HG03135 (cell line): ENCODE measurements around the gene STT3B.
"Not testable (repeated sequence)": the region's sequence is repeated elsewhere in the genome, so short reads cannot be mapped to it uniquely, and the experiment has no call there.

Experiments
- ATAC-seq: cut with Tn5 transposase; IDR thresholded peaks from one replicate; pipeline ENCODE4 v1.9.1; 2021; ENCODE audit warnings: mild to moderate bottlenecking, moderate library complexity; ENCODE audit not compliant: unreplicated experiment

The STT3B gene

DNA sequence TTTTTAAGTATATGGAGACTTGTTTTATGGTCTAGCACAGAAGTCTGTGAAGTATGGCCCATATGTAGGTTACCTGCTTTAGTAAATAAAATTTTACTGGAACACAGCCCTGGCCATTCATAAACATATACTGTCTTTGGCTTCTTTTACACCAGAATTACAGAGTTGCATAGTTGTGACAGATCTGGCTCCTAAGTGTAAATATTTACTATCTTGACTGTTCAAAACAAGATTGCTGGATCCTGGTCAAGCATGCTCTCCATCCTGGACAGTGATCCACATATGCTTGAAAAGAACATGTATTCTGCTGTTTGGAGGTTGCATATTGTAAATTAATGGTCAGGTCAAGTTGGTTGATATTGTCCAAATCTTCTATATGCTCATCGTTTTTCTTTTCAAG, 57.9 kb downstream of the STT3B start:
- ATAC-seq: no peak

DNA sequence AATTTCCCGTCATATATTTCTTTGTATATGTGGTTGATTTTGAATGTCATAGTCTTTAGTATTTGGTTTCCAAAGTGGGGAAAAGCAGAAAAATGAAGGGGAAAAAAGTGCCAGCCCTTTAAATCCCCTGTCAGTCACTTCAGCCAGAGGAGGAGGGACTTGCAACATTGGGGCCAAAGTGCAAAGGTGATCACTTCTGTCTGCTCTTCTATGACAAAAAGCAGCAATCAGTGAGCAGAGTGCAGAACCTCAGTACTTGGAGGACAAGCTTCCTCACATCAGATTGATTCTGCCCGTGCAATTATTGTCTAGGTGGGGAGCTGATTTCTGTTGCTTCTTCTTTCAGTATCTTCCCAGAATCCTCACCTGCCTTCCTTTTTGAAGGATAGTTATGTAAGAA, 60.0 kb downstream of the STT3B start:
- no peak for ATAC-seq

DNA sequence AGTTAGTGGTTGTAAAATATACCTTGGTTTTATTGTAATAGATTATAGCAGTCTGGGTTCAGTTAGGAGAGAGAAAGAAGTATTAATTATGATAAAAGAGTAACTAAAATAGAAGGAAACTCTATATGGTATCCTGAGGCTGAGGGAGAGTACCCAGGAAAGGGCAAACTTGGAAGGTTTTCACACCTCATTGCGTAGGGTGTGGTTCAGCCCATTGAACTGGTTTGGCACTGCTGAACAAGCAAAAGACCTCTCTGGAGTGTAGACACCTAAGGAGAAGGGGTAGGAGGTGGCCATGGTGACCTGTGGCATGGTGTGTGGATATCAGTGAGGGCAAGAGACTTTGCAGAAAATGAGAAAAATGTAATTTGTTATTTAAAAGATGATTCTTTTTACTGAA, 63.5 kb downstream of the STT3B start:
- ATAC-seq: no peak

DNA sequence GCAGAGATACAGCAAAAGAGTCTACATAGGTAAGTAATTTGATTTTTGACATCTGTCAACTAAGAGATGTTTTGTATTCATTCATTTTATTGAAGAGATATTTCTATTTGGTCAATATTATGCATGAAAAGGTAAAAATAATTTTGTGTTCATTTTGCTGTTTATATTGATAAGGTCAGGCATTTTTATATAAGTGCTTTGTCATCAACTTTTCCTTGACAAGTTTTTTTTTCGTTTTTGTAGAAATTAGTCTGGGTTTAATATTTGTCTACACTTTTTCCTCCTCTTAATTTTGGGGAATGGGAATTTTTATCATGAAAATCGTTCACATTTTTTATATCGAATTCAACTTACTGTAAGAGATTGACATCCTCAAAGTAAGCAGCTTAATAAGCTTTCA, 67.7 kb downstream of the STT3B start:
- ATAC-seq: no peak

DNA sequence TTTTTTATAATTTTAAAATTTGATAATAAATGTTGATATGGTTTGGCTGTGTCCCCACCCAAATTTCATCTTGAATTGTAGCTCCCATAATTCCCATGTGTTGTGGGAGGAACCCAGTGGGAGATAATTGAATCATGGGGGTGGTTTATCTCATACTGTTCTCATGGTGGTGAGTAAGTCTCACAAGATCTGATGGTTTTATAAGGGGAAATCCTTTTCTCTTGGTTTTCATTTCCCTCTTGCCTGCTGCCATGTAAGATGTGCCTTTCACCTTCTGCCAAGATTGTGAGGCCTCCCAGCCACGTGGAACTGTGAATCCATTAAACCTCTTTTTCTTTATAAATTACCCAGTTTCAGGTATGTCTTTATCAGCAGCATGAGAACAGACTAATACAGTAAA, 72.6 kb downstream of the STT3B start:
- ATAC-seq: not testable (repeated sequence)

DNA sequence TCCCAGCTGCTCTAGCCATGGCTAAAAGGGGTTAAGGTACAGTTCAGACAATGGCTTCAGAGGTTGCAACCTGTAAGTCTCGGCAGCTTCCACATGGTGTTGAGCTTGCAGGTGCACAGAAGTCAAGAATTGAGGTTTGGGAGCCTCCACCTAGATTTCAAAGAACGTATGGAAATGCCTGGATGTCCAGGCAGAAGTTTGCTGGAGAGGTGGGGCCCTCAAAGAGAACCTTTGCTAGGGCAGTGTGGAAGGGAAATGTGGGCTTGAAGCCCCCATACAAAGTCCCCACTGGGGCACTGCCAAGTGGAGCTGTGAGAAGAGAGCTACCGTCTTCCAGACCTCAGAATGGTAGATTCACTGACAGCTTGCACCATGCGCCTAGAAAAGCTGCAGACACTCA, 73.7 kb downstream of the STT3B start:
- ATAC-seq: no peak

DNA sequence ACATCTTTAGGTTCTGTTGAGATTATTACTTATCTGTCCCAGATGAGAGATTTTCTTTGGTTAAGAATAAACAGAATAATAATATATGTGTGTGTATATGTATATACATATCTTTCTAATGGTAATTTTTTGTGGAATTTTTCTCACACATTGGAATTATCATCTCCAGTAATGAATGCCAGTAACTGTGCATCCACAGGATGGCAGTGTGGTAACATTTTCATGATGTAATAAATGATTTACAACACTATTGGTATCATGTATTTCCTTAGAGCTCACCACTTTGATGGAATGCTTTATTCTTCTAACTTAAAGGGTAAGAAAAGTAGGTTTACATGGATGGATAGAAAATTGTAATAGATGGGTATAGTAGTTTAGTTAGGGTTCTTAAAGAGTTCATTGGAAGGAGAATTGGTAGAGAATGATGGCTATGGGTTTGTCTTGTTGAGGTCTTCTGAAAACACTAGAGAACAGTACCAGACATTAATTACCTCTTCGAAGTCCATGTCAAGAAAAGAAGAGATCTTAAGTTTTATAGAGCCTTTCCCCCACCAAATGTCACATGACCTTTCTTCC, 78.1 kb downstream of the STT3B start:
- ATAC-seq: no peak

DNA sequence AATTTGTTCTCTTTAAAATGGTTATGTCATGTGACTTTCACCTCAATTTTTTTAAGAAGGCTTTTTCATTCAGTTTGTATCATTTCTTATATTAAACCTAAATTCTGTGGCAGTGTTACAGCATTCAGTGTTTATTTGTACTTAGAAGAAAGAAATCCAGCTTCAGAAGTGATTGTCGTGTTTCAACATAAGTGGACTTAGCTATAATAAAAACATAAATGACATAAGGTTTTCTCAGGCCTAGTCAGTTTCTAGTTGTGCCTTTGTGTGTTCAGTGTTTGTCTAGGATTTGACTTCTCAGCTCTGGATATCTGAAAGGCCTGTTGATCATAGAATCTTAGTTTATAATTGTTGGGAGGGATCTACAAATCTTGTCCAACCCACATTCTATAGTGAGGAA, 80.5 kb downstream of the STT3B start:
- no peak for ATAC-seq

DNA sequence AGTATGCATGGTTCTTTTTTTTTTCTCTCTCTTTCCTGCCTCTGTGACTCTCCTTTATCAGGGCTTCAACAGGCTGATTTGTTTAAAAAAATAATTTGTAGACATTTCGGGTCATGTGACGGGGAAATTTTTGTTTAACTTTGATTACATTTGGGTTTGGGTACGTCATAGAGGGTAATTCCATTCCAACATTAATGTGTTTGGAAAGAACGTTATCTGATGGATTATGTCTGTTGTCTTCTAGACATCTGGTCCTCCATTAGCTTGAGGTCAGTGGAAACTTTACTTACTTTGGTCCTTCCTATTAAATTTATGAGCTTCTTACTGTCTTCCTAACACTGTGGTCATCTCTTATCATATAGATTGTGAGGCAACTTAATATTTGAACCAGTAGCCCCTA, 80.9 kb downstream of the STT3B start:
- ATAC-seq: no peak

DNA sequence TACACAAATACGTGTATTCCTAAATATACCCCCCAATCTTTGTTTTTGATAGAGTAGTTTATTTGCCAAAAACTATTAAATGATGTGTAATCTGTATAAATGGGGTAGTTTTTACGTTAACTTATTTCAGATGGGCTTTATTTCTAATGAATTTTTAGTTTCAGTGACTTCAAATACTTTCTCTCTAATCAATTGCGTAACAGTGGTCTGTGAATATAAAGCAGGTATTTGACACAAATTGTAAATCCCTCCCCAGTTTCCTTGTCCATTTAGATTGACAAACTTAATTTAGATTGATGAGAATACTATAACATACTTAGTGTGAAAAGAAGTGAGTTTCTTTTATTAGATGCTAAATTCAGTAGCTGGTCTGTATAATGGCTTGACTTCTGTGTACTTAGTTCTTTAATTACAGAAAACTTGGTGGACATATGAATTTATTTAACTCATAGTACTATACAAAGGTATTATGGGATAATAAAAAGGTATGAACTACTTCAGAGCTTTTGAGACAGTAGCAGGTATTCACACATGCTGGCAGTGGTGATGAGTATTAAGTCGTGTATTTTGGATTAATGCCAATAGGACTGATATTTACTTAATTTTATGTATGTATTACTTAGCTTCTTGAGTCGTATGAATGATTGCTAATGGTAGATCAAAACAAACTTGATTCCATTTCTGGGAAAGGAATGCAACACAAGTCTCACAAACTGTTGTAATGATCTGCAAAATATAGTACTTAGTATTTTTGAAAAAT, 81.6 kb downstream of the STT3B start:
- no peak for ATAC-seq

DNA sequence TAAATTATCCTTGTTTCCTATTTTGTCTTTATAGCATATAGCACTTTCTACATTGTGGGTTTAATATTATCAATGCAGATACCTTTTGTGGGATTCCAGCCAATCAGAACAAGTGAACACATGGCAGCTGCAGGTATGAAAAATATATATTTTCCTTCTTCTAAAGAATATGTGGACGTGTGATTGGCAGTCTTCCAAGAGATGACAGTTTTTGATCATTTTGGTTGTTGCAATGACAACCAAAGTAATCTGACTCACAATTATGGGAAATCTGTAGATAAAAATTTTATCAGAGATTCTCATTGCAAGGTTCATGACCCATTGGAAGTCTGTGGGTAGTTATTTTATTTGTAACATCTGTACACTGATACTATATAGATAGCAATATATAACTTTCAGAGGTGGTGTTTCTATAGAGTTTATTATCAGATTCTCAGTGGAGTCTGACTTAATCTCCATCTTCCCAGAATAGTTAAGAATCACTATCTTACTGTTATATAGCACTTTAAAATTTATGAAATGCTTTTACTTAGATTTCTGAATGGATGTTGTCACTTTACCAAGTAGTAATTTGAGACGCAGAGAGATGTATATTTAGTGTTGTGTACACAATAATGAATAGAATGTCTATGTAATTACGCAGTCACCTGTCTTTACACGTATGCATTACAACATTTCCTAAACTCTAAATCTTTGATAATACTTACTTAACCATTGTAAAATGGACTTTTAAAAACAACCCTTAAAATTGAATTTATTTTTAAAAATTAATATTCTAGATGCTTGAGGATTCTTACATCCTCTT, 82.5 kb downstream of the STT3B start:
- no peak for ATAC-seq

DNA sequence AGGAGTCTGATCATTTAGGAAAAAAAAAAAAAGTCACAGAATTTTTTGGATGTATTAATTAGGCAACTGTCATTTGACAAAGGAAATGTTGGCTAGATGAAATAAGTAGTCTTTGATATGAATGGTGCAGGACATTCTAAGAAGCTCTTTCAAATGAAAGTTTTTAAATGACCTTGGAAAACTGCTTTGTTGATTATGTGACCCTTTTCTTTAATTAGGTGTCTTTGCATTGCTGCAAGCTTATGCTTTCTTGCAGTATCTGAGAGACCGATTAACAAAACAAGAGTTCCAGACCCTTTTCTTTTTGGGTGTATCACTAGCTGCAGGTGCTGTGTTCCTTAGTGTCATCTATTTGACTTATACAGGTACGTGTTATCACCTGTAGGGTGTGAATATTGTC, 84.0 kb downstream of the STT3B start:
- no peak for ATAC-seq

DNA sequence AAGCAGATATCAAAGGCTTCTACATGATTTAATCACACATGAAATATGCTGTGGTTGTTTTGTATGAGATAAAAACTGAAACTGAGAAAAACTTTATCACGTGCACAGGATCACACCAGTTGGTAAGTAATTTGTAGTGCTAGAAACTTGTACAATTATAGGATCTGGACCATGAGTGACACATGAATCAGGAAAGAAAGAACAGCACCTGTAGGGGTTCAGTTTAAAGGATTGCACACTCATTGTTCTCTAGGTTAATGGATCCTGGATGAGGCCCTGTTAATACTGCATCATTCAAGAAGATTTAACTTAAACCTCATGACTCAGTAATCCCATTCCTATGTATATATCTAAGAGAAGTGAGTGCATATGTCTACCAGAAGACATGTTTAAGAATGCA, 87.9 kb downstream of the STT3B start:
- ATAC-seq: no peak

DNA sequence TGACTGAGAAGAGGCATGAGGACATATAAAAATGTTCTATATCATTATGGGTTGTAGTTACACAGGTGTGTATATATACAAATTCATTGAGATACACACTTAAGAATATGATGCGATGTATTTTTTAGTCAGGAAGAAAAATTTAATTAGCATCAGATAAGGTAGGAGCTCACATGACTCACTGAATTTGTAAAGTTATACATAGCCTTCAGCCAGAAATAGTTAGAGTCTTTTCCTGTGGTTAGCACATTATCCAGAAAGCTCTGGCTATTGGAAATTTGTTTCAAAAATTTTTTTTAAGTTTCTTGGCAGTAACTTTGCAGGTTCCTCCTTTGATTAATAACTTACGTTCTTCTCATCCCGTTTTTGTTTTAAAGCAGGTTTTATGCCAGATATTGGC, 88.6 kb downstream of the STT3B start:
- no peak for ATAC-seq

DNA sequence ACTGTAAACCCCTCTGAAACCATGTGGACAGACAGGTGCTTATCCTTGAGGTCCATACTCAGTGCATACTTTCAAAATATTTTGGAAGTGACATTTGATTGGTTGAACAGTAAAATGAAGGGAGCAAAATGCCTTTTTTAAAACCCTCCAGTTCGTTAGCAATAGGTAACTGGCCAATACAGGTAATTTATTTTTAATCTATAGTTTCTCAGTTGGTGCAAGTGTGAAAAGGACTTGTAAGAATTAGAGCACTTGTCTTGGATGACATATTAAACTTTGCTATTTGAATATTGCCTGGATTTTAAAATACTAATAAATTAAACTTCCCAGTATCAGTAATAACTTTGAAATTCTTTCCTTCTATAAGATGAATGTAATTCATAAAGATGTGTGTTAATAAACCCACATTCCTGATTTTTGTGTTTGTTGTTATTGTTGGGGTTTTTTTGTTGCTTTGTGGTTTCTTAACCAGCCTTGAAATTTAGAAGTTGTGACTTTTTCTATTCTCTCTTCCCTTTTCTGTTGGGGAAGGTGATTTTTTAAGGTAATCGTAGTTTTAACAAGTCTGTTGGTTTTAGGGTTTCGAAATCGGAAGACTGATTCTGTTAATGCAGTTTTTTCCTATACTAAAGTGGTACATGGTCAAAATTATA, 90.0 kb downstream of the STT3B start:
- peak; percentile 67 for ATAC-seq

DNA sequence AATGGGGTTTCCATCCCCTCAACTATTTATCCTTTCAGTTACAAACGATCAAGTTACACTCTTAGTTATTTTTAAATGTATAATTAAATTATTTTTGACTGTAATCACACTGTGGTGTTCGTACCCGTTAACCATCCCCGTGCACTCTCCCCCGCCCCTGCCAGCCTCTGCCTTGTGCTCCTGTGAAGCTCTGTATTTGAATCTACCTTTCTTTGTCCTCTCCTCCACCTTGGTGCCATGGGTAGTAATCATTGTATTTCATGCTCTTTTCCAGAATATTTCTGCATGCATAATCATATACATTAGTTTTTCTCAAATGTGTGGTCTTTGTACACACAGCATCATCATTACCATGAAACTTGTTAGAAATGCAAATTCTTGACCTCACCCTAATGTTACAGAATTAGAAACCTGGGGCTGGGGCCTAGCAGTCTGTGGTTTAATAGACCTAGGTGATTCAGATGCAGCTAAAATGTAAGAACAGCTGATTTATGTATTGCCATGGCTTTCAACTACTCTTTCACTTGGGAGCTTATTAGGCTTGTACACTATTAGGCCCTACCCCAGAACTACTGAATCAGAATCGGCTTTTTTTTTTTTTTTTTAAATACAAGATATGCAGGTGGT, 91.5 kb downstream of the STT3B start:
- ATAC-seq: no peak

DNA sequence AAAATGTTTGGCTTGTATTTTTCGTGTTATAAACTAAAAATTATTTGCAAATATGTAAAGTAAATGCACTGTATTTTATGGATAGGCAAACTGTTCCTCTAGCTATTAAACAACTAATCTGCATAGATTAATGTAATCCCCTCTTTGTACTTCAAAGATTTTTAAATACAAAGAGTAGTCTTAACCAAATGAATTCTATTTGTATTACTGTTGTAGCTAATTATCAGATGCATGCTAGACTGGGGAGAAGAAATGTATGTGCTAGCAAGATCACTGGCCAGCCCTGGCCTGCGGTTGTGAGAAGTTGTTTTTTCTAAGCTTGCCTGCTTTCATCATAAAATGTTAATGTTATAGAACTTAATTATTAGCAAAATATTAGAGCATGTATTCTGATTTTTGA, 92.6 kb downstream of the STT3B start:
- ATAC-seq: no peak

DNA sequence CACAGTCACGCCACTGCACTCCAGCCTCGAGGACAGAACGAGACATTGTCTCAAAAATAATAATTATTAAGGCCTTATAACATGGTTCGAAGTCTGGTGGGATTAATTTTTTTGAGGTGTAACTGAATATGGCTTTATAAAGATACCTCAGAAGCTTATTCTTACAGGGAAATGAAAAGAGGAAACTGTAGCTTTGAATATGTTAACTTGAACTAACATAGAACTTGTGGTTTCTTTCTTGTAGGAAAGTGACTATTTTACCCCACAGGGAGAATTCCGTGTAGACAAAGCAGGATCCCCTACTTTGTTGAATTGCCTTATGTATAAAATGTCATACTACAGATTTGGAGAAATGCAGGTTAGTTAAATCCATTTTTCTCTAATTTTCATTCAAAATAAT, 96.3 kb downstream of the STT3B start:
- ATAC-seq: no peak

DNA sequence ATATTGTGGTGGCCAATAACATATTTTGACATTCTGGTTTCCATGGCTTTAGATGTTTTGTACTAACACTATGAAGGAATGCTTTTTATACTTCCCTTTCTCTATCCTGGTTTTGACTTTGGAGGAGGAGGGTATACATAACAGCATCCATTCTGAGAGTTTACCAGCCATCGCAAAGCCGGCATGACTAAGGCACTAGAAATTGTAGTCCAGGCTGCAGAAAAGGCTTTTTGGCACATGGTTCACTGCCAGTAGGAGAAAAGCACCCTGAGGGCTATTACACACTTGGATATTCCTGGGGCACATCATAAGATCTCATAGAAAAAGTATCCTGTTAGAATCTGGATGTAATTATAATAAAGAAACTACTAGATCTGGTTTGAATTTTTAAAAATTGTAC, 101.8 kb downstream of the STT3B start:
- no peak for ATAC-seq

DNA sequence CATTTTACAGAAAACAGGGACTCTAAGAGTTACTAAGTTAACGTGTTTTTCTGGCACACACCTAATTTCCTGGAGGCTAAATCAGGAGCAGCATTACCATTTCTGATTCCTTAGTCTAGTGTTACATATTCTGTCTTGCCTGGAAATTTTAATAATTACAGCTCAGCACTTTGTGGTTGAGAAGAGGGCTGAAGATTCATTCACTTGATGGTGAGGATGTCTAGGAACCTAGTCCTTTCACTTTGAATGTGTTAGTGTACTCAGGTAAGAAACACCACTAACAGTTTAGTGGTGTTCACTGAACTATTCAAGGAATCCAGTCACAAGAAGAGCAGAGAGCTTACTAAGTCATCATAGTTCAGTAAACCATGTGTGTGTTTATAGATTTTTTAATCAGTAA, 102.8 kb downstream of the STT3B start:
- no peak for ATAC-seq

DNA sequence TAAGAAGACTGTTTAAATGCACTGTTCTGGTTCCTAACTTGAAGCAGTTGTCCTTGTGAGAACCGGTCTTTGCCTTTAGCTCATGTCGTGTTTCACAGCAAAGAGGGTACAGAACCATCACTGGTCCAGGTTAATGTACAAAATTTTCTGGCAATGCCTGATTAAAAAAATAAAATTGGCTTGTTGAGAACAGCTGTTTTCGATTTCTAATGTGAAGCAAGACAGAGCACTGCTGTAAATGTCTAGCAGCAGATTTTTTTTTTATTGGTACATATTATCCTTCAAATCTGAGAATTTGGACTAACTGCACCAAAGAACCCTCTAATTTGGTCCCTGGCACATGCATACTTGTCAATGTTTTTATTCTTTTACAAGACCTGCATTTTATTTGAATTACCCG, 103.3 kb downstream of the STT3B start:
- ATAC-seq: no peak
